Placental pericyte (primary cell): ENCODE measurements around the gene FIBIN. TPM values are rescaled to one million over a fixed set of nuclear protein-coding genes. Genes with fewer than 3 reads are reported as not detected.

Experiments
- total RNA-seq: library from RNA; depleted of rRNA; stranded (reverse); fragments of >200 nt; gene quantifications from 2 replicates; pipeline ENCODE4 v1.2.3, GENCODE V29; 2012

FIBIN gene
- total RNA-seq, result 119 and 195 TPM in 2 replicates

GRCh38 chr11:26993965-26994457, at the start of gene FIBIN:
FIBIN (plus strand) TSS chr11:26994112; CDS start chr11:26994527, 415 bp downstream.

GRCh38 chr11:27040302-27041115, 46.6 kb downstream of the FIBIN start, which contains the start of gene BBOX1:
BBOX1 (plus strand) TSS chr11:27040815; CDS start chr11:27055431, 14,616 bp downstream.

Other genes starting within 250 kb of the FIBIN start
- gene BBOX1, start 46.7 kb downstream of the FIBIN start, total RNA-seq, result not detected in 2 replicates